ENCODE data around the gene PLIN5.
"Not testable (repeated sequence)": the region's sequence is repeated elsewhere in the genome, so short reads cannot be mapped to it uniquely, and the experiment has no call there.

PLIN5 gene

DNA sequence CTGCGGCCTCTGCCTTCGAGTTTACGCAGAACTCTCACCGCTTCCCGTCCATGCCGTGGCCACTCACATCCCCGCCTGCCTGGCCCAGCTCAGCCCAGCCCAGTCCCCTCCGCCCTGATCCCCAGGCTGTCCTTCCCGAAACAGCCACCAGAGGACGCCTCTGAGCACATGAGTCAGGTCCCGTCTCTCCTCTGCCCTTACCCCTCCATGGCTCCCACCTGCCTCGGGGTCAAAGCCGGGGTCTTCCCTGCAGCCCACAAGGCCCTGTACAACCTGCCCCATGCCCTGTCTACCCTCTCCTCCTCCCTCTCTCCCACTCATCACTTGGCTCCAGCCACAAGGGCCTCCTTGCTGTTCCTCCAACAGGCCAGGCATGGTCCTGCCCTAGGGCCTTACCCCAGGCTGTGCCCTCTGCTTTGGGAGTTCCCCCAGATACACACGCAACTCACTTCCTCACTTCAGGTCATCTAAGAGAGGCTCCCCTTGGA lies 32.6 kb upstream of the PLIN5 start:
- peak; percentile 59 for DNase-seq (ENCODE audit: low read depth)

DNA sequence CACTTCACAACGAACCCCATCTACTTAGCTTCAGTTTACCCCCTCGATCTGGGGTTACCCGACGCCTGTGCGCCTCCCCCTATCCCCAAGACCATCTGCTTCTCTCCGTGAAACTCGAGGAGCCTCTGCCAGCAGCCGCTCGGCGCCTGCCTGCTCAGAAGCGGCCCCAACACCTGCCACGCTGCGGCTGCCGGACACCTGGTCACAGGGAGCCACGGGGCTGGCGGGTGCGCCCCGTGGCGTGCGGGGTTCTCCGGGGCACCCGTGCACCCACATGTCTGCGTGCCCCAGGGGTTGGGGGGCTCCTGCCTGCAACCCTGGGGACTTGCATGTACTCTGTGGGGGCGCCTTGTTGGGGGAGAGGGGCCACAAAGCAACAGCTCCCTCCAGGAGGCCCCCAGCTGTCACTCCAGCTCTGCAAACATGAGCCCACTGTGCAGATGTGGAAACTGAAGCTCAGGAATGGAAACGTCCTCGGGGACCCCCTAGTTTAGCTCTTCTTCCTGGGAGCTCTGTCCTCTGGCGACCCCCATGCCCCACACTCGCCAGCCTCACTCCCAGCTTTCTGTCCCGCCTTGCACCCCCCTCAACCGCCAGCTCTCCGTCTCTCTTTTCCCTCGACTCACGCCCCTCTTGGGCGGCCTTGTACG lies 31.5 kb upstream of the PLIN5 start:
- no peak for DNase-seq (ENCODE audit: low read depth)

DNA sequence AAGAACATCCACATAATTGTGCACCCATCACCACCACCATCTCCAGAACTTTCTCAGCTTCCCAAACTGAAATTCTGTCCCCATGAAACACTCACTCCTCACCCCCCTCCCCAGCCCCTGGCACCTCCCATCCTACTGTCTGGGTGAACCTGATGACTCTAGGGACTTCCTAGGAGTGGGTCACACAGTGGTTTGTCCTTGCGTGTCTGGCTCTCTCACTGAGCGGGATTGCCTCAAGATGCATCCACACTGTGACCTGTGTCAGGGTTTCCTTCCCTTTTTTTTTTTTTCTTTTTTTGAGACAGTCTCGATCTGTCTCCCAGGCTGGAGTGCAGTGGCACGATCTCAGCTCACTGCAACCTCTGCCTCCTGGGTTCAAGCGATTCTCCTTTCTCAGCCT lies 28.5 kb upstream of the PLIN5 start:
- DNase-seq (ENCODE audit: low read depth): not testable (repeated sequence)

DNA sequence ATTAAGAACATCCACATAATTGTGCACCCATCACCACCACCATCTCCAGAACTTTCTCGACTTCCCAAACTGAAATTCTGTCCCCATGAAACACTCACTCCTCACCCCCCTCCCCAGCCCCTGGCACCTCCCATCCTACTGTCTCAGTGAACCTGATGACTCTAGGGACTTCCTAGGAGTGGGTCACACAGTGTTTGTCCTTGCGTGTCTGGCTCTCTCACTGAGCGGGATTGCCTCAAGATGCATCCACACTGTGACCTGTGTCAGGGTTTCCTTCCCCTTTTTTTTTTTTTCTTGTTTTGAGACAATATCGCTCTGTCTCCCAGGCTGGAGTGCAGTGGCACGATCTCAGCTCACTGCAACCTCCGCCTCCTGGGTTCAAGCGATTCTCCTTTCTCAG lies 27.1 kb upstream of the PLIN5 start:
- not testable (repeated sequence) for DNase-seq (ENCODE audit: low read depth)

DNA sequence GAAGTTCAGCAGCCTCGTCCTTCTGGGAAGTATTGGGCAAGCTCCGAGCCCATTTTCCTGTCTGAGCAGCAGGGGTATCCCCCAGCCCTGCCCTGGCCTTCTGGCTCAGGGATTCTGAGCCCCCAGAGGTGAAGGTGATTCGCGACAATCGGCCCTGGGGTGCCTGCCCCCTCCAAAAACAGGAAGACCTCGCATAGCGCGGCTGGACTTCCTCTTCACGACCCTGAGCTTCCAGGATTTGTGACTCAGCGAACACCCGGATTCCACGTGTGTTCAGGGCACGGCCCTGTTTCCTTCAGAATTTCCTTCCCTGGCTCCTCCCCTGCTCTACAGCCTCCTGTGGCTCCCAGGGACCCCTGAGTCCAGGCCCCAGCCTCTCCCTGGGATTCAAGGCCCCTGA lies 24.5 kb upstream of the PLIN5 start, which contains the start of gene SEMA6B:
SEMA6B (minus strand) TSS at position 116 of the 400 bp plus-strand sequence. CDS start 1,227 bp downstream, outside the sequence.
- peak; percentile 57 for DNase-seq (ENCODE audit: low read depth)

DNA sequence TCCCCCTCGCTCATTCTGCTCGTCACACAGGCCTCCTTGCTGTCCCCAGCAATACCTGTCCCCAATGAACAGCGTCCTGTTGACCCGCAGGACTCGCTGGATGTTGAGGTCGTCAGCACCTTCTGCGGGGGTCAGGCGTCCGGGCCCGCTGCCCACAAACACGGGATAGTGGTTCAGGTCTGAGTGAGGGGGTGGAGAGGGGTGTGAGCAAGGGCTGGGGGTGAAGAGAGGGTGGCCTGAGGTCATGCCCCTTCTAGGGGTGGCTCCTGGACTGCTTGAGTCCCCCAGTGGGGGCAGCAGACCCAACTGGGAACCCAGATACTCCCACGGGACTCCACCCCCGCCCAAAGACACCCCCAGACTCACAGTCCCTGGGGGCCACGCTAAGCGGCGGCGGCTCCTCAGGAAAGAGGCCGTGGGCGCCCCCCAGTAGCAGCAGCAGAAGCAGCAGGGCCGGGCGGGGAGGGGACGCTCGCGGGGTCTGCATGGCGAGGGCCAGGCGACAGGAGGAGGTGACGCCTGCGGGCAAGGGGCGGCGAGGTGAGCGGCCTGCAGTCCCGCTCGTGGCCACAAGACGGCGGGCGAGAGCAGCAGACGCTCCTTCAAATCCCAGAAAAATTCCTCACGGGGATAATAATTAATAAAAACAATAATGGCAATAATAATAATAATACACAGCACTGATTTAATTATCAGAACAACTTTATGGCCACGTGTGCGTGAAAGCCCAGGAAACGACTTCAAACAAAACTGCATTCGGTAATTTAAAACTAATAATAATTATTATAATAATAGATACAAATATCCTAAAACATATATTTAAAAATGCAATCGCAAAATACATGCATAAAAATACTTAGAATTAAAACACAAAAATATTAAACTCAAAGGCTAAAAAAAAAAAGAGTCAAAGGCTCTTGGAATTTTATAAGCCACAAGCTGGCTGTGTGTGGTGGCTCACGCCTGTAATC lies 23.2 kb upstream of the PLIN5 start:
- peak; percentile 45 for DNase-seq (ENCODE audit: low read depth)

DNA sequence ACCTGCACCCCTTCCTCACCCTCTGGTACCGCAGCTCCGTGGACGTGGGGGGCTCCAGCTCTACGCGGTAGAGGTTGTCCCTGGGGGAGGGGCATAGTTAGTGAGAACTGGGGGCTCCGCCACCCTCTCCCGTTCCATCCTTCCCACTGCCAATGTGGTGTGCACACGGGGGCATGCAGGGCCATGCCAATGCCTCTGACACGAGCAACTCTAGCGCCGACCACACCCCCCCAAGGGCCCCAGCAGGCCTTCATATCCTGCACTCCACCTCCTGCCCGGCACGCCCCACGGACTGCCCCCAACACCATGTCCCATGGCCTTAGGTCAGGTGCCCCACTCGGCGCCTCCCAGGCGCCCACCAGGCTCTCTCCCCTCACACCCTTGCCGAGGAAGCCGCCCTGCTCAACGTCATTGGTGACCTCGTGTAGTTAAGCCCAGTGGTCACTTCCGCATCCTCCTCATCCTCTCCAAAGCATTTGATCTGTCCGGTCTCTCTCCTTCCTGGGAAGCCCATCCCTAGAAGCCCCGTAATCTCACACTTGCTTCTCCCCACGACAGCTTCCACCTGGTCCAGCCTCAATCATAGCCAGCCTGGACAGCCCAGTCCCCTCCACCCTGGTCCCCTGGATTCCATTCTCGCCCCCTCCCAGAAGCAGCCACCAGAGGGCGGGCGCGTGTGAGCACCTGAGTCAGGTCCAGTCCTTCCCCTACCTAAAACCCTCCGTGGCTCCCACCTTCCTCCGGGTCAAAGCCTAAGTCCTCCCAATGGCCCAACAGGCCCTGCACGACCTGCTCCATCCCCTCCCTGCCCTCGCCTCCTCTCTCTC lies 22.3 kb upstream of the PLIN5 start:
- peak; percentile 38 for DNase-seq (ENCODE audit: low read depth)

DNA sequence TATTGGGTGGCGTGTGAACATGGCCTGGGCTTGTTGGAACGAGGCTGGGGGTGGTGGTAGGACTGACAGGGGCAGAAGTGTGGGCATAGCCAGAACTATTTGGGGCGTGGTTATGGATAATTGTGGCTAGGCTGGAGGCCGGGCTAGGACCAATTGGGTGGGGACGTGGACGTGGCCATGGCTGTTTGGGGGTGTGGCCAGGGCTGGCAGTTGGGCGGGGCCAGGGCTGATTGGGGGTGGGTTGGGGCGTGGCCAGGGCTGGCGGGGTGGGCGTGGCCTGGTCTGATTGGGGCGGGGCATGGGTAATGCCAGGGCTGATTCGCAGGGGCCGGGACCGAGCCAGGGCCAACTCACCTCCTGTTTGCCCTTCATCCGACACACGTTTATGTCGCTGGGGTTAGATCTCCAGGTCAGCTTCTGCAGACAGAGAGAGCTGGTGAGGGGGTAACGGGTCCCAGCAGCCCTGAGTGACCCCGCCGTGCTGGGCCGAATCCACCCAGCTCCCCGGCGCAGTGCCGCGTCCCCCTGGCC lies 21.6 kb upstream of the PLIN5 start:
- DNase-seq (ENCODE audit: low read depth): peak; percentile 68

DNA sequence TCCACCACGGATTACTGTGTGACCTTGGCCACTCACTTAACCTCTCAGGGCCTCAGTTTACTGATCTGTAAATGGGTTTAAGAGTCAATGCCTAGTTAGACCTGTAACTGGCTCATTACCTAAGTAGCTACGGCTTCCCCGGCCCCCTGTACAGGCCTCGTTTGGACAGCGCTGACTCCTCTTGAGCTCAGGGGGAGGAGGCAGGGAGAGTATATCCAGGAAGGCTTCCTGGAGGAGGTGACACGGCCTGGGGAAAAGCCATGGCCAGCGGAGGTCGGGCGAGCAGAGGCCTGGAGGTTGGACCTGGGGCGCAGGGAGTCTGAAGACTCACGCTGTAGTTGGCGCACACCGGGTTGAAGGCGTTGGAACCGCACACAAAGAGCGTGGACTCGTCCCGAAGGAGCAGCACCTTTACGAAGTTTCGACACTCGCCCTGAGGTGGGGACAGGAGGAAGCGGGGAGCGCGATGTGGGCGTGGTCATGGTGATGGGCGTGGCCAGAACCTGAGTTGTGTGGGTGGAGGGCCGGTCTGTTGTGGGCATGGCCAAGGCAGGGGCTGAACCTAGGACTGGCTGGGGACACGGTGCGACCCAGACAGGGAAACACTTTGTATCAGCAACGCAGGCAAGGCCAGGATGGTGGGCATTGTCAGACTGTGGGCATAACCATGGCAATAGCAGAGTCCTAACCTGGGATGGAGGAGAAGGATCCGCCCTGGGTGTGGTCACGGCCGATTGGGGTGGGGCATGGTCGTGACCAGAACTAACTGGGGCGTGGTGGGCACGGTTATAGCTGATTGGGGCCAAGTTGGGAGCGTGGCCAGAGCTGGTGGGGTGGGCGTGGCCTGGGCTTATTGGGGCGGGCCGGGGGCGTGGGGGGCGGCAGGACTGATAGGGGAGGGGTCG lies 20.9 kb upstream of the PLIN5 start:
- DNase-seq (ENCODE audit: low read depth): peak; percentile 49

DNA sequence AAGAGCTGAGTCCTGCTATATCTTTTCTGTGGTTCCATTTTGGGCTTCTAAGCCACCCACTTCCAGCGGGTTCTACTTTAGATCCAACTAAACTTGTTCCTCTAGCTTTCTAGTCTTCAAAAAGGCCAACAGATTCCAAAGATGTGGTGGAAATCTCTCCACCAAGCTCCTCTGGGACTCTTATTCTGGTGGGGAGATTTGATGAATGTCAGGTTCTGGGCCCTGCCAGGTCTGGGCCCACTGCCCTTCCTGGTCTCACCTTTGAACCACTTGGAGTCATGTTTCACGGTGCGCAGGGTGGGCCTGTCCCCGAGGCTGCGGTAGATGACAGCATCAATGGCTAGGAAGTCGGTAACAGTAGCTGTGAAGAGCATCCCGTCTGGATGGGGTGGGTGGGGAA lies 19.7 kb upstream of the PLIN5 start:
- no peak for DNase-seq (ENCODE audit: low read depth)

DNA sequence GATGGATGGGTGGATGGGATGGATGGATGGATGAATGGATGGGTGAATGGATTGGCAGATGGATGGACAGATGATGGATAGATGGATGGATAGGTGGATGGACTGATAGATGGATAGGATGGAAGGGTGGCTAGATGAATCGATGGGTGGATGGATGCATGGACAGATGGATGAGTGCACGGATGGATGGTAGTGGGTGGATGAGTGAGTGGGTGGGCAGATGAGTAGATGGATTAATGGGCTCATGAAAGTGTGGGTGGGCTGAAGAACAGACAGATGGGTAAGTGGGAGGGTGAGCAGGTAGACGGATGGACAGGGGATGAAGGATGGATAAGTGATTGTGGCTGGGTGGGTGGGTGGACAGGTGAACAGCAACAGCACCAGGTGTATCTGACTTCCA lies 18.8 kb upstream of the PLIN5 start:
- DNase-seq (ENCODE audit: low read depth): no peak

DNA sequence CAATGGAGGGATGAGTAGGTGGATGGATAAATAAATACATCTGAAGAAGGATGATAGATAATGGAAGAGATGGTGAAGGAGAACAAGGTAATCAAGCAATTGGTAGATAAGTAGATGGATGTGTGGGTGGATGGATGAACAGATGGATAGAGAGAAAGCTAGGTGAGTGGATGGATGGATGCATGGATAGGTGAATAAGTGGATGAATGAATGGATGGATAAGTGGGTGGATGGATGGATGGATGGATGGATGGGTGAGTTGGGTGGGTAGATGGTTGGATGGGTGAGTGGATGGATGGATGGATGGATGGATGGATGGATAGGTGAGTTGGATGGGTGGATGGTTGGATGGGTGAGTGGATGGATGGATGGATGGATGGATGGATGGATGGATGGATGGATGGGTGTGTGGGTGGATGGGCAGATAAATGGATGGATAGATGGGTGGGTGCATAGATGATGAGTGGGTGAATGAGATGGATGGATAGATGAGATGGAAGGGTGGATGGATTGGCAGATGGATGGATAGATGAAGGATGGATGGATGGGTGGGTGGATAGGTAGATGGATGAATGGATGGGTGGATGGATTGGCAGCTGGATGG lies 18.2 kb upstream of the PLIN5 start:
- DNase-seq (ENCODE audit: low read depth): no peak

DNA sequence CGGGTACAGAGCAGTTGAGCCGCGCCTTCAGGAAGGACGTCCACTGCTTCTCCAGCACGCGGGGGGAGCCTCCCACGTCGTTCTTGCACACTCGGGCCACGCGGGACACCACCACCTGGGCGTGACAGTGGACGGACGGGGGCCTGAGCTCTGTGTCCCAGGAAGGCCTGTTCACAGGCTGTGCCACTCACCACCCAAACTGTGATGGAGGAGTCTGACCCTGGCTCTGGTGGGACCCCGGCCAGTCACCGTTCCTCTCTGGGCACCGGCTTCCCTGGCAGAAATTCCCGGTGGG lies 17.4 kb upstream of the PLIN5 start:
- no peak for DNase-seq (ENCODE audit: low read depth)

DNA sequence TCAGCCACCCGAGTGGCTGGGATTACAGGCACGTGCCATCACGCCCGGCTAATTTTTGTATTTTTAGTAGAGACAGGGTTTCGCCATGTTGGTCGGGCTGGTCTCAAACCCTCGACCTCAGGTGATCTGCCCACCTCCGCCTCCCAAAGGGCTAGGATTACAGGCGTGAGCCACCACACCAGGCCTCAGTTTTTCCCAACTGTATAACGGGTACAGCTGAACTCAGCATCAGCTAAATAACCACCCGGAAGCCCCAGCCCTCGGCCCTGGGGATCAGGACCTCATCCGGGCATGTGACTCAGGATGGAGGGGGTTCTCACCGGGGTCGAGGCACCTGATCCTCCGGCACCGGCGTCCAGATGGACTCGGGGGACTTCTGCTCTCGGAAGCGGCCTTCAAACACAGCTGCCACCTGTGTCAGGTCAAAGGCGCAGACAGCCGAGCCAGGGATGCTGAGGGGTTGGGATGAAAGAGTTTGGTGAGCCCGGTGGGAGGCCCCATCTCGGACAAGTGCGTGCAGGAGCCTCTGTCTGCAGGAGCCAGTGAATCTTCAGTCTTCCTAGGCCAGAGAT lies 15.5 kb upstream of the PLIN5 start:
- DNase-seq (ENCODE audit: low read depth): no peak

DNA sequence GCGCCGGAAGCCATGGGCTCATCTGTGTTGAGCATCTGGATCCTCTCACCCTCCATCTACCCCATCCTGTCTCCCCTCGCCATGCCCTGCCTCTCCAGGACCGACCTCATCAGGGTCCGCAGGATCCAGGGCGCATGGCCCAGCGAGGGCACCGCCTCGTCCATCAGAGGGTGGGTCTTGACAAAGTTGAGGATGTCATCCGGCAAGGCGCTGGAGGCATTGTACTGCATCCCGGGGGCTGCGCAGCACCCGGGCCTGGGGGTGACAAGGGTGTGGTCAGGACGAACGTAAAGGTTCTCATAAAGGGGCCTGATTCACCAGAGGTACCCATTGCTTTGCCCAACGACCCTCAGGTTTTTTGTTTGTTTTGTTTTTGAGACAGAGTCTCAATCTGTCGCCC lies 15.0 kb upstream of the PLIN5 start:
- no peak for DNase-seq (ENCODE audit: low read depth)

DNA sequence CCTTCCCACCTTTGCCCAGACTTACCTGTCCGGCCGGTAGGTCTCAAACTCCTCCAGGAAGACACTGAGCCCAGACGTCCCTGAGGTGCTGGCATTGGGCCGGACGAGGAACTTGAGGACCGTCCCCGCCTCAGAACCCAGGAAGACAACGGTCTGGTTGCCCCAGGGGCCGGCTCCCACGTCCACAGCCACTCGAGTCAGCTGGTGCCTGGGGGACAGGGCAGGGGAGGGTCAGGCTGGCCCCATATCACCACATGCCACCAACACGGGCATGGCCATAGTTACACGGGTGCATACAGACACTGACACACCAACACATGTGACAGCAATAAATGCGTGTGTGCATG lies 13.2 kb upstream of the PLIN5 start:
- no peak for DNase-seq (ENCODE audit: low read depth)

DNA sequence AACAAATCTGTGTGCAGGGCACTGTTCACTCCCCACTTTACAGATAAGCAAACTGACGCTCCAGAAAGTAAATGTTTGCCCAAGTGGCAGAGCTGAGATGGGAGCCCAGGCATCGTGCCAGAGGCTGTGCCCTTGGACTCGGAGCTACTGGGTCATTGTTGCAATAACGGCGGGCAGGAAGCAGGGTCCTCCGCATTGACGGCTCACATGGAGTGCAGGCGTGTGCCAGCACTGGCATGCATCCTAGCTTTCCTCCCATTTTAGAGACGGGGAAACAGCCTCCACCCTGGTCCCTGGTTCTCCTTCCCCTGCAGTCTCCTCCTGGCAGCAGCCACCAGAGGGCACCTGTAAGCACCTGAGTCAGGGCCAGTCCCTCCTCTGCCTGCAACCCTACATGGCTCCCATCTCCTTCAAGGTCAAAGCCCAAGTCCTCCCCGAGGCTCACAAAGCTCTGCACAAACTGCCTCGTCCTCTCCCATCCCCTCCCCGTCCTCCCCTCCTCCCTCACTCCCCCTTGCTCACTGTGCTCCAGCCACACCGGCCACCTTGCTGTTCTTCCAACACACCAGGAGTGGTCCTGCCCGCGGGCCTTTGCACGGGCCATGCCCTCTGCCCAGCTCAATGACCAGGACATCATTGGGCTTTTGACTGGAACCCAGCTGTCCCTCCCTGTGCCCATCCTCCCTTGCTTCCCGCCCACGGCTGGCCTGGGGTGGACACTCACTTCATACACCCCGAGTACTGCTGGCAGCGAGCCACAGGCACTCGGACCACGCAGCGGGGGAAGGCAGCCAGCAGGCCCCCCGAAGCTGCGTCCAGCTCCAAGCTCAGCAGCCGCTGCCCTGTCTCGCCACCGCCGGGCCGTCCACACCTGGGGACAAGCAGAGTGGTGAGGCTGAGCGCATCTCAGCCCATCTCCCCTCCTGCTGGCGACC lies 12.5 kb upstream of the PLIN5 start:
- DNase-seq (ENCODE audit: low read depth): peak; percentile 32

DNA sequence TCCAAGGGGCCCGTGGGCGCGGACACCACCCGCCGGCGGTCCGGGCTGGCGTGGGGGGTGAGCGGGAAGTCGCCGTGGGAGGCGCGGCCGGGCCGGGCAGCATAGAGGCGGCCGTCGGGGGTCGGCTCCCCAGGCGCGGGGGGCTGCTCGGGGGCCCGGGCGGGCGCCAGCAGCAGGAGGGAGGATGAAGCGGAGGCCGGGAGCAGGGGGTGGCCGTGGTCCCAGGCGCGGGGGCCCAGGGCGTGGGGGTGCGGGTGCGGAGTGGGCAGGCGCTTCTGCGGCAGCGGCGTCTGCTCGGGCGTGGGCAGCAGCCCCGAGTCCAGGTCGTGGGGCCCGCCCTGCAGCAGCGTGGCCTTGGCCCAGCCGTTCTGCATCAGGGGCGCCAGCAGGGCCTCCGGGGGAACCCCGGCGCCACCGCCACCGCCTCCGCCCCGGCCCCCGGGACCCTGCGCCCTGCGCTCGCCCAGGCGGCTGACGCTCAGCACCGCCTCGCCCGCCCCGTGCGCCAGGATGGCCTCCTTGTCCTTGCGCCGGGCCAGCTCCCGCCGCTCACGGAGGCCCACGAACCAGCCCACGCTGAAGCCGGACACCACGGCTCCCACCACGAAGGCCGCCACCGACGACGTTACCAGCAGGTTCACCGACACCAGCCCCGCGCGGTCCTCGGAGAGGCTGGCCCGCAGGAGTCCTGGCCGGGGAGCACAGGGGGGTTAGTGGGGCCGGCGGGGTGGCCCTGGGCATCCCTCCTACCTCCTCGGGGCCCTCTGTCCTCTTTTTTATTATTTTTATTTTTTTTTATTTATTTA lies 9.0 kb upstream of the PLIN5 start:
- DNase-seq (ENCODE audit: low read depth): no peak
